ENCODE data around the gene DGKZ. TPM values are rescaled to one million over a fixed set of nuclear protein-coding genes. Genes with fewer than 3 reads are reported as not detected.
A peak's percentile ranks its signal among the peaks of the same experiment; 100 is the strongest.

DGKZ gene
- total RNA-seq, 1 experiment from 2014 or later, result 68.9 TPM

- H2BK12ac ChIP-seq (ENCODE audit: insufficient read length, low read depth, low read length), result no peak overlapping the region
- H3K18ac ChIP-seq (ENCODE audit: insufficient read length, low read depth, low read length), result no peak overlapping the region
- no peaks in the 10 kb centered on the region for H3K79me1 ChIP-seq (ENCODE audit: insufficient read depth, low read depth, low read length, poor library complexity, severe bottlenecking)
- H3K9me3 ChIP-seq (ENCODE audit: control insufficient read depth, low read depth, low read length), result no peaks in the 10 kb centered on the region
- no peak overlapping the region for H3K4me2 ChIP-seq (ENCODE audit: insufficient read depth, insufficient read length, low read length)
- Mint-ChIP-seq H3K9me3 (no peaks in the 10 kb centered on the region; a peak in 1 of 5 replicates), H3K4me1 (peaks cover 10 to 13% of the 10 kb centered on the region in 2 experiments), H3K27me3 (ENCODE audit: low read depth) (no peaks in the 10 kb centered on the region), H3K27ac (peak overlapping the region in 1 of 3 experiments; percentile 27; a peak in 1 of 7 replicates), H3K4me3 (no peak overlapping the region), H3K36me3 (ENCODE audit: insufficient read depth in 1 of 3, low read depth in 3 of 3) (peaks cover 17 to 58% (median 57%) of the 10 kb centered on the region in 3 experiments; a peak in 6 of 7 replicates)
- H3K23me2 ChIP-seq (ENCODE audit: insufficient read length, low read depth, low read length, poor library complexity, severe bottlenecking), result no peaks in the 10 kb centered on the region
- no peak overlapping the region for H3K9ac ChIP-seq (ENCODE audit: extremely low read depth, insufficient read length, low read length)
- no peak overlapping the region for H4K91ac ChIP-seq (ENCODE audit: insufficient read length, low read depth, low read length)
- no peak overlapping the region for H2BK15ac ChIP-seq (ENCODE audit: low read depth, low read length)
- no peaks in the 10 kb centered on the region for H3K79me2 ChIP-seq (ENCODE audit: insufficient read depth, low read length)
- H3K23ac ChIP-seq (ENCODE audit: insufficient read length, low read depth, low read length), result no peak overlapping the region
- peaks cover 3% of the 10 kb centered on the region; the same call in 1 of the 2 replicates for H3K4me1 ChIP-seq (ENCODE audit: insufficient read depth, low read length)
- H3K27ac ChIP-seq (ENCODE audit: insufficient read length, low read depth, low read length), result no peak overlapping the region
- no peak overlapping the region for H3K14ac ChIP-seq (ENCODE audit: insufficient read depth, low read length)
- WGBS (ENCODE audit: extremely low coverage, insufficient read length, low lambda C conversion rate), result no CpG with 5 or more reads among the region's 30 CpGs
- TF ChIP-seq, protein P1, sequence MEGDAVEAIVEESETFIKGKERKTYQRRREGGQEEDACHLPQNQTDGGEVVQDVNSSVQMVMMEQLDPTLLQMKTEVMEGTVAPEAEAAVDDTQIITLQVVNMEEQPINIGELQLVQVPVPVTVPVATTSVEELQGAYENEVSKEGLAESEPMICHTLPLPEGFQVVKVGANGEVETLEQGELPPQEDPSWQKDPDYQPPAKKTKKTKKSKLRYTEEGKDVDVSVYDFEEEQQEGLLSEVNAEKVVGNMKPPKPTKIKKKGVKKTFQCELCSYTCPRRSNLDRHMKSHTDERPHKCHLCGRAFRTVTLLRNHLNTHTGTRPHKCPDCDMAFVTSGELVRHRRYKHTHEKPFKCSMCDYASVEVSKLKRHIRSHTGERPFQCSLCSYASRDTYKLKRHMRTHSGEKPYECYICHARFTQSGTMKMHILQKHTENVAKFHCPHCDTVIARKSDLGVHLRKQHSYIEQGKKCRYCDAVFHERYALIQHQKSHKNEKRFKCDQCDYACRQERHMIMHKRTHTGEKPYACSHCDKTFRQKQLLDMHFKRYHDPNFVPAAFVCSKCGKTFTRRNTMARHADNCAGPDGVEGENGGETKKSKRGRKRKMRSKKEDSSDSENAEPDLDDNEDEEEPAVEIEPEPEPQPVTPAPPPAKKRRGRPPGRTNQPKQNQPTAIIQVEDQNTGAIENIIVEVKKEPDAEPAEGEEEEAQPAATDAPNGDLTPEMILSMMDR (conservative IDR thresholded peaks at IDR 0.05), result no peak
- no peak overlapping the region for H2AK5ac ChIP-seq (ENCODE audit: insufficient read length, low read length)
- no peak overlapping the region for H3K56ac ChIP-seq (ENCODE audit: insufficient read length, low read depth, low read length)
- H2BK5ac ChIP-seq (ENCODE audit: insufficient read length, low read length), result no peak overlapping the region
- H3T11ph ChIP-seq (ENCODE audit: low read length), result no peak overlapping the region
- no peak overlapping the region for H2BK20ac ChIP-seq (ENCODE audit: low read depth, low read length, poor library complexity, severe bottlenecking)
- H4K5ac ChIP-seq (ENCODE audit: insufficient read length, low read depth, low read length), result no peak overlapping the region
- no peak overlapping the region for H4K8ac ChIP-seq (replicated peaks; ENCODE audit: insufficient read length, low read depth, low read length)
- no peaks in the 10 kb centered on the region for H4K20me1 ChIP-seq (ENCODE audit: control insufficient read depth, insufficient read depth, insufficient read length)
- no peaks in the 10 kb centered on the region for H3K27me3 ChIP-seq (ENCODE audit: insufficient read depth, low read length)
- H3K4ac ChIP-seq (ENCODE audit: low read depth, low read length), result no peak overlapping the region
- DNase-seq, result no peak
- H2AFZ ChIP-seq (ENCODE audit: low read length), result no peak overlapping the region
- no peak overlapping the region for H2BK120ac ChIP-seq (ENCODE audit: low read depth, low read length, poor library complexity, severe bottlenecking)
Measured at GRCh38 chr11:46373787-46374740, 26.8 kb downstream of the DGKZ start.
